Measurements from ENCODE around the gene CDKN2B. TPM values are rescaled to one million over a fixed set of nuclear protein-coding genes. Genes with fewer than 3 reads are reported as not detected.

CDKN2B gene
- polyA plus RNA-seq, 1 donor from 2014 or later = 0.15 TPM

DNA sequence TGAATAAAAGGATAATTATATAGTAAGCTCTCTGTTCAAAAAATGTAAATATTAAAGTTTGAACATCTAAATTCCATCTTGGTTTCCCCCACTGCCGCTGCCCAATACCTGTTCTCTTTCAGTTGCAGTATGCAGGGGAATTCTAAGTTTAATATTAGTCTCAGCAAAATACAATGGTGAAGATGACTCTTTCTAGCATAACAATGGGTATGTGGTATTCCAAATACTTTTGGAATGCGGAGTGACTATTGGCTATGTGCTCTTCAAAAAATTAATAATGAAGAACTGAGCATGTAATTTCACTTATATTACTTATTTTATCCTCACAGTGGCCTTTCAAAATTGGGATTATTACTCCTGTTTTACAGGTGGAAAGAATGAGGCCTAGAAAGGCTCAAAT is 11.1 kb downstream of the CDKN2B start:
- H3K36me3 ChIP-seq (ENCODE audit: insufficient read depth, low read length) = no peaks in the 10 kb centered on the region
- no peaks in the 10 kb centered on the region for H3K9me2 ChIP-seq (ENCODE audit: insufficient read depth, low read length)
- H3K27me3 ChIP-seq (ENCODE audit: insufficient read depth, low read depth, low read length) = peaks cover 99% of the 10 kb centered on the region

DNA sequence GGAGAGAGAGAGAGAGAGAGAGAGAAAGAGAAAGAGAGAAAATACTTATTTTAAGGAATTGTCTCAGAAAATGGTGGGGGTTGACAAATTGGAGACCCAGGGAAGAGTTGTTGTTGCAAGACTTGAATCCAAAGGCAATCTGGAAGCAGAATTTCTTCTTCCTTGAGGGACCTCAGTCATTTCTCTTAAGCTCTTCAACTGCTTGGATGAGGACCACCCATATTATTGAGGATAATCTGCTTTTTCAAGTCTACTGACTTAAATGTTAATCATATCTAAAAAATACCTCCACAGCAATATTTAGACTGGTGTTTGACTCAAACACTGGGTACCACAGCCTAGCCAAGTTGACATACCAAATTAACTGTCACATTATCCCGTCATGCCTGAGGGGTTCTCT is 11.6 kb downstream of the CDKN2B start:
- Histone ChIP-seq H3K27ac (ENCODE audit: low read length) (no peak overlapping the region), H3K4me3 (ENCODE audit: low read length) (no peak overlapping the region), H4K20me1 (ENCODE audit: insufficient read depth) (no peaks in the 10 kb centered on the region), H3K9ac (ENCODE audit: low read length) (no peak overlapping the region), H3K9me3 (ENCODE audit: low read length) (no peaks in the 10 kb centered on the region), H3K36me3 (ENCODE audit: insufficient read depth, low read length) (no peaks in the 10 kb centered on the region), H3K9me2 (ENCODE audit: insufficient read depth, low read length) (no peaks in the 10 kb centered on the region), H3F3A (ENCODE audit: insufficient read depth, low read length, poor library complexity, severe bottlenecking) (no peaks in the 10 kb centered on the region), H2AFZ (ENCODE audit: low read depth, low read length) (no peak overlapping the region), H3K27me3 (ENCODE audit: insufficient read depth, low read depth, low read length) (peaks cover 99% of the 10 kb centered on the region), H3K4me2 (ENCODE audit: low read length) (no peak overlapping the region), H3K79me2 (replicated peaks; ENCODE audit: insufficient read depth, low read length) (no peaks in the 10 kb centered on the region)
- no peak for TF ChIP-seq EZH2 (IDR thresholded peaks at IDR 0.05; ENCODE audit: borderline replicate concordance, insufficient read depth, low read length, poor library complexity, severe bottlenecking)
- TF ChIP-seq EP300 (conservative IDR thresholded peaks at IDR 0.05; ENCODE audit: poor library complexity, severe bottlenecking) = no peak
- no peak for TF ChIP-seq POLR2AphosphoS5 (IDR thresholded peaks at IDR 0.05)

More for the DNA sequence above, 11.1 kb downstream of the CDKN2B start:
- H3K9ac ChIP-seq (ENCODE audit: low read length) = no peak overlapping the region
- H3K9me3 ChIP-seq (ENCODE audit: low read length) = no peaks in the 10 kb centered on the region
- no peaks in the 10 kb centered on the region for H4K20me1 ChIP-seq (ENCODE audit: insufficient read depth)
- H3K4me3 ChIP-seq (ENCODE audit: low read length) = no peak overlapping the region
- H3K79me2 ChIP-seq (replicated peaks; ENCODE audit: insufficient read depth, low read length) = no peaks in the 10 kb centered on the region
- TF ChIP-seq EP300 (conservative IDR thresholded peaks at IDR 0.05; ENCODE audit: poor library complexity, severe bottlenecking) (no peak), EZH2 (IDR thresholded peaks at IDR 0.05; ENCODE audit: borderline replicate concordance, insufficient read depth, low read length, poor library complexity, severe bottlenecking) (no peak), SMC3 (conservative IDR thresholded peaks at IDR 0.05; ENCODE audit: poor library complexity) (no peak), MXI1 (conservative IDR thresholded peaks at IDR 0.05; ENCODE audit: poor library complexity, severe bottlenecking) (no peak), TAF1 (IDR thresholded peaks at IDR 0.05; ENCODE audit: low read depth) (no peak), RAD21 (conservative IDR thresholded peaks at IDR 0.05) (no peak)
- TF ChIP-seq, protein P1, sequence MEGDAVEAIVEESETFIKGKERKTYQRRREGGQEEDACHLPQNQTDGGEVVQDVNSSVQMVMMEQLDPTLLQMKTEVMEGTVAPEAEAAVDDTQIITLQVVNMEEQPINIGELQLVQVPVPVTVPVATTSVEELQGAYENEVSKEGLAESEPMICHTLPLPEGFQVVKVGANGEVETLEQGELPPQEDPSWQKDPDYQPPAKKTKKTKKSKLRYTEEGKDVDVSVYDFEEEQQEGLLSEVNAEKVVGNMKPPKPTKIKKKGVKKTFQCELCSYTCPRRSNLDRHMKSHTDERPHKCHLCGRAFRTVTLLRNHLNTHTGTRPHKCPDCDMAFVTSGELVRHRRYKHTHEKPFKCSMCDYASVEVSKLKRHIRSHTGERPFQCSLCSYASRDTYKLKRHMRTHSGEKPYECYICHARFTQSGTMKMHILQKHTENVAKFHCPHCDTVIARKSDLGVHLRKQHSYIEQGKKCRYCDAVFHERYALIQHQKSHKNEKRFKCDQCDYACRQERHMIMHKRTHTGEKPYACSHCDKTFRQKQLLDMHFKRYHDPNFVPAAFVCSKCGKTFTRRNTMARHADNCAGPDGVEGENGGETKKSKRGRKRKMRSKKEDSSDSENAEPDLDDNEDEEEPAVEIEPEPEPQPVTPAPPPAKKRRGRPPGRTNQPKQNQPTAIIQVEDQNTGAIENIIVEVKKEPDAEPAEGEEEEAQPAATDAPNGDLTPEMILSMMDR (IDR thresholded peaks at IDR 0.05; ENCODE audit: poor library complexity, severe bottlenecking) = no peak
- no peak overlapping the region for H3K27ac ChIP-seq (ENCODE audit: low read length)
- H3K4me2 ChIP-seq (ENCODE audit: low read length) = no peak overlapping the region
- no peak overlapping the region for H2AFZ ChIP-seq (ENCODE audit: low read depth, low read length)
- H3F3A ChIP-seq (ENCODE audit: insufficient read depth, low read length, poor library complexity, severe bottlenecking) = no peaks in the 10 kb centered on the region

DNA sequence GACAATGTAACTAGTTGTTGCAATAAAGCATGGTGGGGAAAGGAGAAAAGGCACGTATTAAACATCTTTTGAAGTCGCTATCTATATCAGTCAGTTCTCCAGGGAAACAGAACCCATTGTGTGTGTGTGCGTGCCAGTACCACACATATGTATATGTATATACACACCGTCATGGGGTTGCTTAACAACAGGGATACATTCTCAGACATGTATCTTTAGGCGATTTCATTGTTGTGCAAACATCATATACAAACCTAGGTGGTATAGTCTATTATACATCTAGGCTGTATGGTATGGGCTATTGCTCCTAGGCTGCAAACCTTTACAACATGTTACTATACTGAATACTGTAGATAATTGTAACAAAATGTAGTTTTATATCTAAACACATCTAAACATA is 12.2 kb downstream of the CDKN2B start:
- no peak overlapping the region for H3K4me2 ChIP-seq (ENCODE audit: low read length)

More for the DNA sequence above, 12.2 kb downstream of the CDKN2B start:
- Histone ChIP-seq H3K79me2 (replicated peaks; ENCODE audit: insufficient read depth, low read length) (no peaks in the 10 kb centered on the region), H3K9ac (ENCODE audit: low read length) (no peak overlapping the region), H3K4me3 (ENCODE audit: low read length) (no peak overlapping the region), H3K27me3 (ENCODE audit: insufficient read depth, low read depth, low read length) (peaks cover 99% of the 10 kb centered on the region), H3K27ac (ENCODE audit: low read length) (no peak overlapping the region), H3K36me3 (ENCODE audit: insufficient read depth, low read length) (no peaks in the 10 kb centered on the region), H3K9me3 (ENCODE audit: low read length) (no peaks in the 10 kb centered on the region), H3K9me2 (ENCODE audit: insufficient read depth, low read length) (no peaks in the 10 kb centered on the region), H3F3A (ENCODE audit: insufficient read depth, low read length, poor library complexity, severe bottlenecking) (no peaks in the 10 kb centered on the region), H2AFZ (ENCODE audit: low read depth, low read length) (no peak overlapping the region), H4K20me1 (ENCODE audit: insufficient read depth) (no peaks in the 10 kb centered on the region)
- TF ChIP-seq, protein P1 (IDR thresholded peaks at IDR 0.05; ENCODE audit: poor library complexity, severe bottlenecking) = no peak
- TF ChIP-seq SMC3 (conservative IDR thresholded peaks at IDR 0.05; ENCODE audit: poor library complexity) (no peak), MXI1 (conservative IDR thresholded peaks at IDR 0.05; ENCODE audit: poor library complexity, severe bottlenecking) (no peak), POLR2AphosphoS5 (IDR thresholded peaks at IDR 0.05) (no peak), EZH2 (IDR thresholded peaks at IDR 0.05; ENCODE audit: borderline replicate concordance, insufficient read depth, low read length, poor library complexity, severe bottlenecking) (no peak), EP300 (conservative IDR thresholded peaks at IDR 0.05; ENCODE audit: poor library complexity, severe bottlenecking) (no peak), TAF1 (IDR thresholded peaks at IDR 0.05; ENCODE audit: low read depth) (no peak), RAD21 (conservative IDR thresholded peaks at IDR 0.05) (no peak)
- TF ChIP-seq, protein P2, sequence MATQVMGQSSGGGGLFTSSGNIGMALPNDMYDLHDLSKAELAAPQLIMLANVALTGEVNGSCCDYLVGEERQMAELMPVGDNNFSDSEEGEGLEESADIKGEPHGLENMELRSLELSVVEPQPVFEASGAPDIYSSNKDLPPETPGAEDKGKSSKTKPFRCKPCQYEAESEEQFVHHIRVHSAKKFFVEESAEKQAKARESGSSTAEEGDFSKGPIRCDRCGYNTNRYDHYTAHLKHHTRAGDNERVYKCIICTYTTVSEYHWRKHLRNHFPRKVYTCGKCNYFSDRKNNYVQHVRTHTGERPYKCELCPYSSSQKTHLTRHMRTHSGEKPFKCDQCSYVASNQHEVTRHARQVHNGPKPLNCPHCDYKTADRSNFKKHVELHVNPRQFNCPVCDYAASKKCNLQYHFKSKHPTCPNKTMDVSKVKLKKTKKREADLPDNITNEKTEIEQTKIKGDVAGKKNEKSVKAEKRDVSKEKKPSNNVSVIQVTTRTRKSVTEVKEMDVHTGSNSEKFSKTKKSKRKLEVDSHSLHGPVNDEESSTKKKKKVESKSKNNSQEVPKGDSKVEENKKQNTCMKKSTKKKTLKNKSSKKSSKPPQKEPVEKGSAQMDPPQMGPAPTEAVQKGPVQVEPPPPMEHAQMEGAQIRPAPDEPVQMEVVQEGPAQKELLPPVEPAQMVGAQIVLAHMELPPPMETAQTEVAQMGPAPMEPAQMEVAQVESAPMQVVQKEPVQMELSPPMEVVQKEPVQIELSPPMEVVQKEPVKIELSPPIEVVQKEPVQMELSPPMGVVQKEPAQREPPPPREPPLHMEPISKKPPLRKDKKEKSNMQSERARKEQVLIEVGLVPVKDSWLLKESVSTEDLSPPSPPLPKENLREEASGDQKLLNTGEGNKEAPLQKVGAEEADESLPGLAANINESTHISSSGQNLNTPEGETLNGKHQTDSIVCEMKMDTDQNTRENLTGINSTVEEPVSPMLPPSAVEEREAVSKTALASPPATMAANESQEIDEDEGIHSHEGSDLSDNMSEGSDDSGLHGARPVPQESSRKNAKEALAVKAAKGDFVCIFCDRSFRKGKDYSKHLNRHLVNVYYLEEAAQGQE (IDR thresholded peaks at IDR 0.05; ENCODE audit: borderline replicate concordance) = no peak

Measured in neural cell (in vitro differentiated cells).